OCI-LY3 (cell line): ENCODE results near the gene PHLDB2.

Experiments used
- H2AFZ ChIP-seq: fragments of 200-600, 300-600 bp; shearing (Covaris generic); 2 replicates; pipeline ENCODE4 v1.6.0; 2014; ENCODE audit warnings: antibody characterized with exemption, low read depth, low read length
- H3K27ac ChIP-seq: fragments of 200-600, 300-600 bp; sonication (generic); 2 replicates; pipeline ENCODE4 v1.5.1; 2014; ENCODE audit warnings: mild to moderate bottlenecking, low read length, moderate library complexity, mixed read lengths
- H3K27me3 ChIP-seq: fragments of 200-600, 300-600 bp; sonication (generic); 2 replicates; pipeline ENCODE4 v1.6.1; 2014; ENCODE audit warnings: low read depth, low read length, mixed read lengths
- H3K36me3 ChIP-seq: fragments of 200-600, 300-600 bp; sonication (generic); replicated peaks from 2 replicates; pipeline ENCODE3; 2014; ENCODE audit warnings: low read depth, low read length, mixed read lengths
- H3K4me1 ChIP-seq: fragments of 300-600, 200-600 bp; sonication (generic); 2 replicates; pipeline ENCODE4 v1.6.1; 2014; ENCODE audit warnings: low read length, mixed read lengths
- H3K4me2 ChIP-seq: fragments of 200-600, 300-600 bp; sonication (generic); 2 replicates; pipeline ENCODE4 v1.6.1; 2014; ENCODE audit warnings: low read length, mixed read lengths
- H3K4me3 ChIP-seq: fragments of 300-600, 200-600 bp; sonication (generic); 2 replicates; pipeline ENCODE4 v1.5.1; 2014; ENCODE audit warnings: antibody characterized with exemption, mild to moderate bottlenecking, low read length, moderate library complexity
- H3K79me2 ChIP-seq: fragments of 300-600, 200-600 bp; shearing (Covaris generic); 2 replicates; pipeline ENCODE4 v1.6.1; 2014; ENCODE audit warnings: mild to moderate bottlenecking, low read length, mixed read lengths
- H3K9ac ChIP-seq: fragments of 300-600, 200-600 bp; shearing (Covaris generic); 2 replicates; pipeline ENCODE4 v1.6.0; 2014; ENCODE audit warnings: mild to moderate bottlenecking, low read length, moderate library complexity
- H3K9me3 ChIP-seq: fragments of 200-600, 300-600 bp; shearing (Covaris generic); 2 replicates; pipeline ENCODE4 v1.6.1; 2014; ENCODE audit warnings: low read length, mixed read lengths; ENCODE audit not compliant: insufficient read depth
- H4K20me1 ChIP-seq: fragments of 200-600, 300-600 bp; sonication (generic); 2 replicates; pipeline ENCODE4 v1.6.1; 2016; ENCODE audit warnings: low read length, mixed read lengths; ENCODE audit not compliant: insufficient read depth
- CTCF ChIP-seq: fragments of 200-600, 300-600 bp; sonication (generic); IDR thresholded peaks from 2 replicates; pipeline ENCODE4 v1.5.1; 2014; ENCODE audit warnings: antibody characterized with exemption, low read length, low read depth
- EZH2phosphoT487 ChIP-seq: fragments of 200-600 bp; shearing (Covaris generic); IDR thresholded peaks from 2 replicates; pipeline ENCODE4 v1.6.1; 2018; ENCODE audit warnings: antibody characterized with exemption, mixed run types, low read depth

The PHLDB2 gene

GRCh38 chr3:111976254-111976653, 117.2 kb downstream of the PHLDB2 start:
- Histone ChIP-seq H3K4me3 (no peak overlapping the region), H3K27ac (no peak overlapping the region), H3K79me2 (peaks cover 23% of the 10 kb centered on the region), H3K9me3 (no peaks in the 10 kb centered on the region), H3K4me2 (no peak overlapping the region), H2AFZ (no peak overlapping the region), H3K36me3 (no peaks in the 10 kb centered on the region), H4K20me1 (no peaks in the 10 kb centered on the region), H3K9ac (no peak overlapping the region), H3K27me3 (no peaks in the 10 kb centered on the region), H3K4me1 (peaks cover 14% of the 10 kb centered on the region)
- TF ChIP-seq CTCF = no peak
- no peak for TF ChIP-seq EZH2phosphoT487

DNA sequence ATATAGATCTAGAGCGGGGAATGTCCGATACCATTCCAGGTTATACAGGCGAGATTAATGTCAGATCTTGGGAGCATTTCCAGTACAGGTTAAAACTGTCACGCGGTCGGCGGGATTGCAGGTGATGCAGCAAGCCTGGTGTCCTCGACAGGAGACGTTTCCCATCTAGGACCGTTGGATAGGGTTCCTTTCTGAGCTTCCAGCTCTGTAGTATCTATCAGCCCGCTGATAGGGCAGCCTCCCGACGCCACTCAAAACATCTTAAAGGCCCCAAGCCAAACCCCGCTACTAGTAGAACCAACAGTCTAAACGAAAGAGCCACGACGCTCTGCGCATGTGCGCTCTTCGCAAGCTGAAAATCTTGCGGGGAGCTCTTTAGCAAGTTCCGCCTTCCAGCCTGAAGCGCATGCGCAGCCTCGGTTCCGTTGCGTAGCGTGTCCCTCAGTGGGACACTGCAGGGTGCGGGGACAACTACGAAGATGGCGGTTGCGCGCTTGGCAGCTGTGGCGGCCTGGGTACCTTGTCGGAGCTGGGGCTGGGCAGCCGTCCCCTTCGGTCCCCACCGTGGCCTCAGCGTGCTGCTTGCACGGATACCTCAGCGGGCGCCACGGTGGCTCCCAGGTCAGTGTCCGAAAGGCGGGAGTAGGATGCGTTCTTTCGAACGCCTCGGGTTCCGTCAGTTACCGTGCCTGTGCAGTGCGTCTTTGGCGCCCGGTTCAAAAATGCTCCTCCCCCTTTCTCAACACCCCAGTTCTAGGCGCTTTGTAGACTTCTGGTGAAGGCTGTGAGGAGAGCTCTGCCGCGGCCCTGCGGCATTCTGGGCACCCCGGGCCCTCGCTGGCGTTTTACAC, 119.7 kb downstream of the PHLDB2 start, which contains the start of gene ABHD10:
ABHD10 (plus strand) TSS at position 444 of the 851 bp plus-strand sequence; CDS start at position 480, 36 bp downstream.
- Histone ChIP-seq H3K27me3 (no peaks in the 10 kb centered on the region), H3K4me3 (peak within 1 kb of the TSS; percentile 89), H3K9ac (peak within 1 kb of the TSS; percentile 89), H3K4me1 (peaks cover 14% of the 10 kb centered on the region), H3K9me3 (no peaks in the 10 kb centered on the region), H3K36me3 (peaks cover 9% of the 10 kb centered on the region), H3K4me2 (peak within 1 kb of the TSS; percentile 80), H2AFZ (peak within 1 kb of the TSS; percentile 95), H3K79me2 (peaks cover 43% of the 10 kb centered on the region), H4K20me1 (no peaks in the 10 kb centered on the region), H3K27ac (peak within 1 kb of the TSS; percentile 56)
- TF ChIP-seq CTCF = no peak
- TF ChIP-seq EZH2phosphoT487 = no peak

- Histone ChIP-seq H3K4me3 (peak overlapping the region; percentile 89), H4K20me1 (no peaks in the 10 kb centered on the region; the same call in 1 of the 2 replicates), H3K4me1 (peaks cover 14% of the 10 kb centered on the region), H3K79me2 (peaks cover 43% of the 10 kb centered on the region), H3K9ac (peak overlapping the region; percentile 89), H3K36me3 (peaks cover 14% of the 10 kb centered on the region), H3K9me3 (no peaks in the 10 kb centered on the region), H2AFZ (peak overlapping the region; percentile 91), H3K27me3 (no peaks in the 10 kb centered on the region), H3K27ac (peak overlapping the region; percentile 56), H3K4me2 (peak overlapping the region; percentile 80)
- TF ChIP-seq EZH2phosphoT487 (no peak), CTCF (no peak)
These were observed 120.5 kb downstream of the PHLDB2 start for GRCh38 chr3:111979434-111980038.
